ENCODE data around the gene ADAMTS8.

The ADAMTS8 gene

DNA sequence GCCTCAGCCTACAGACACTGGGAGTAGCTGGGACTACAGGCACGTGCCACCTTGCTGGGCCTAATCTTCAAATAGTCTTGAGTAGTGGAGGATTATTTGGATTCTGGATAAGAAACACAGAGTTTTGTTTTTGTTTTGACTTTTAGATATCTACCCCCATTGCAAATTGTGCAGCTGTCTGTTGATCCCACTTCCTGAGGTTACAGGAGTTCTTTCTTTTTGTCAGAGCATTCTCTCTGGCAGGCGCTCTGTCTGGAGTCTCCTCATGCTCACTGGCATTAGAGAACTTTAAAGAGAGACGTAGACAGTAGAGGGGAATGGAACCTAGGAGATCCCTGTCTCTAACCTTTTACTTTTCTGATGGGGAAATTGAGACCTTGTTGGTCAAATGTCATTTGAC, 7.8 kb upstream of the ADAMTS8 start:
- DNase-seq, result no peak

GRCh38 chr11:130435671-130436070, 7.3 kb upstream of the ADAMTS8 start:
- DNase-seq, result peak; percentile 66

DNA sequence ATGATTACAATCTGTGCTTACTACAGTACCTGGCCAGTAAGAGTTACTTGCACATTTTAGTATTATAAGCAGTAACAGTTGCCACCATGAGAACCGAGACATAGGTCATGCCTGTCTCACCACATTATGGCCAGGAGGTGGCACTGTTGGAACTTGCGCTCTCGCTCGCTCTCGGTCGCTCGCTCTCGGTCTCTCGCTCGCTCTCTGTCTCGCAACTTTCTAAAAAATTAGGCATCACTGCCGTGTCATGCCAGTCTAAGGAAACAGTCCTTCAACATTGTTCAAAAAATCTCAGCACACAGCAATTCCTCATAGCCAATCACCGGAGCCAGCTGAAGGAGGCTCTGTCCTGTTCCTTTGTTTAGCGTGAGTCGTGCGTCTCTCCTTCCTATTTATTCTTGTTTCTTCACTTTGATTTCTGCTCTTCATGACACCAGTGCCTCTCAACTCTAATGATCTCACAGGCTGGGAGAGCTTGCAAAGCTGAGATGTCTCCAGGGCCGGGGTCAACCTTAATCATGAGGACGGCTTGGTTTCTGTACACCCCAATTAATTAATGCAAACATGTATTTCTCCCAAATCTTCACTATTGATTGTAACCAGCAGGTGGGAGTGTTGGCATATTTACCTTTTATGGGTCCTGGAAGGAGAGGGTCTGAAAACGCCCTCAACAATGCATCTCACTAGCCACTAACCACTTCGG, 6.3 kb upstream of the ADAMTS8 start:
- DNase-seq, result peak; percentile 82

DNA sequence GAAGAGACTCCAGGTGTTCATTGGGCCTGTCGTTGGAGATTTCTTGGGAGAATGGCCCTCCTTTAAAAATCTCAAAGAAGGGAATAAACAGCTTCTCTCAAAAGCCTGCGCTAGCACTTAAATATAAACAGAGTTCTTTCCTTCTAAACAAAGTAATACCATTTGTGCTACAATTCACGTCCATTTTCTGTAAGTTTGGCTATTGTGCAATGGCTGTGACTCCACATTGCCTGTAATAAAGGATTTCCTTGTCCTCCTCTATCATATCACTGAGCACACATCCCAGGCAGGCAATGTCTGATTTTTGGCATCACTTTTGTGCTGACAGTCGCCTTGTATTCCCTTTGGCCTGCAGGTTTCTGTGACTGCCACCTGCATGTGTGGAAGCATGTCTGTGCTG, 4.9 kb upstream of the ADAMTS8 start:
- DNase-seq, result no peak

- peak; percentile 49 for DNase-seq
Measured at GRCh38 chr11:130431801-130432200, 3.4 kb upstream of the ADAMTS8 start.

- peak; percentile 61 for DNase-seq
Measured at GRCh38 chr11:130431331-130431773, 2.9 kb upstream of the ADAMTS8 start.

DNA sequence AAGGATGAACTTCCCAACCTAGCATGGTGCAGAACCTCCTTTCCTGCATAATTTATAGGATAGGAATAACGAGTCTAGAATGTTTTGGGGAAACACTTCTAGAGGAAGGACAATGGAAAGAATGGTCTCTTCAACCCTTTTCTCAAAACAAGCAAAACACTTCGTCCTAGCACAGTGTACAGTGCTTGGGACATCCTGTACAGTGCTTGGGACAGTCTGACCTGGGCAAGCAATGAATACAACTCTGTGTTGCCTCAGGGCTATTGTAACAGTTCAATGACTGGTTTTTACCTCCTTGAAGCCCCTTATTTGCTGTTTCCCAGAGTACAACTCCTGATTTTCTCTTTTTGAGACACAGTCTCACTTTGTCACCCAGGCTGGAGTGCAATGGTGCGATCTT, 1.6 kb upstream of the ADAMTS8 start:
- DNase-seq, result no peak

GRCh38 chr11:130429120-130429681, 792 bp upstream of the ADAMTS8 start:
- DNase-seq, result no peak

DNA sequence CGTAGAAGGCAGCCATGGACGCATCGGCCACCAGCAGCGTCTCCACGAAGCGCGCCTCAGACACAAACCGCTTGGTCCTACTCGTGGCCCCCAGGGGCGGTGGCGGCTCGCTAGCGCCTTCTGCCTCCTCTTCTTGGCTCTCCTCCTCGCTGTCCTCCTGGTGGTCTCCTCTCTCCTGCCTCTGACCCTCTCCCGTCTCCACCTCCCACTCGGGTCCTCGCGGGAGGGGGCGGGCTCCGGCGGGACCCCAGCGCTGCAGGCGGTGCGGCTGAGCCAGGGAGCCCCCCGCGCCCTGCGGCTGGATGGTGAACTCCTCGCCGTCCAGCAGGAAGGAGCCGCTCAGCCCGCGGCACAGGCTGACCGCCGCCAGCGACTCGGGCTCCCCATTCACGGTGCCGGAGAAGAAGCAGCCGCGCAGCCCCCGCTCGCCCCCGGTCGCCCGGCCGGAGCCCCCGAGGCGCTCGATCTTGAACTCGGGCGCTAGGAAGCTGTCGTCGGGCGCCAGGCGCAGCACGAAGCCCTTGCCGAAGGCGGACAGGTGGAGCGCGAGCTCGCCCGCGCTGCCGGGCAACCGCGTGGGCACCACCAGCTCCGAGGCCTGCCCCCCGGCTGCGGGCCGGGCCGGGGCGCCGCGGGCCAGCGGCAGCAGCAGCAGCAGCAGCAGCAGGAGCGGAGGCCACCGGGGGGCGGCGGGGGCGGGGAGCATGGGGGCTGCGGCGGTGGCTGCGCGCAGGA, 661 bp downstream of the ADAMTS8 start:
- peak; percentile 23 for DNase-seq

GRCh38 chr11:130426837-130427341, 1.5 kb downstream of the ADAMTS8 start:
- no peak for DNase-seq

DNA sequence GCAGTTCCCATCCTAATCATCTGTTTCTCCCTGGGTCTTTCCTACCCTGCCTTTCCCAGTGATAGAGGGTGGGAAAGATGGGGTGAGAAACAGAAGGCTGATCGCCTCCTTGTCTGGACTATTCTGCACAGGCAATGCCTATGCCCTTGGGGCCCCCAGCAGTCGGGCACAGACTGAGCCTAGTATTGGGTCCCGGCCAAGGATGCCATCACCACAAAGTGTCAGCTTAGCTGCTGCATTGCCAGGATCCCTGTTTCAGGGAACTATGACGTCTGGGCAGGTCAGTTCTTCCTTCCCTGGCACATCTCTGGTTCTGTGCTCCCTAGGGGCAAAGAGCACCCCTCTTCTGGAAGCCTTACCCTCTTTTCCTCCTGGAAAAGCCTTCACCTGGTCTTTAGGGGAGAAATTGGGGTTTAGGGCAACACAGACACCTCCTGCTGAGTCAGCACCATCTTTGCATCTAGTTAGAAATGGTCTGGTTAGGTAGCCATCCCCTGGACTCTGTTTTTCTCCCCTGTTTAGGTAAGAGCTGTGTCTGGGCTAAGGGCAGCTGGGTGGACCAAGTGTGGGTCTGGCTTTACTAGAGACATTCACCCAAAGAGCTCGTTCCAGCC, 2.1 kb downstream of the ADAMTS8 start:
- no peak for DNase-seq

DNA sequence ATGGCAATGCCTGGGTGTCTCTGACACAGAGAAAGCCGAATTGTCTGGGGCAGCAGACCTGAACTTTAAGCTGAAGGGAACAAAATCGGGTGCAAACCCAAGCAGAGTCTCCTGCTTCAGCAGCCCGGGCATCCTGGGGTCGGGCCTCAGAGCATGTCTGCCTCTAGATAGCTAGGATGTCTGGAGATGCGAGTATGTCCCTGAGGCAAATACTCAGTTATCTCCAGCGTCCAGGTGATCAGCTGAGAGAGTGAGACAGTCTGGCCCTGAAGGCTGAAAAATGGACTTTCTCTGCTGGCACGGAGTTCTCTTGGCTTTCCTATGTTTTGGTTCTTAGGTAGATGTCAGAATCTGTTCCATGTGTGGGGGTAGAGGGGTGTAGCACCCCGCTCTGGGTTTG, 3.3 kb downstream of the ADAMTS8 start:
- no peak for DNase-seq

DNA sequence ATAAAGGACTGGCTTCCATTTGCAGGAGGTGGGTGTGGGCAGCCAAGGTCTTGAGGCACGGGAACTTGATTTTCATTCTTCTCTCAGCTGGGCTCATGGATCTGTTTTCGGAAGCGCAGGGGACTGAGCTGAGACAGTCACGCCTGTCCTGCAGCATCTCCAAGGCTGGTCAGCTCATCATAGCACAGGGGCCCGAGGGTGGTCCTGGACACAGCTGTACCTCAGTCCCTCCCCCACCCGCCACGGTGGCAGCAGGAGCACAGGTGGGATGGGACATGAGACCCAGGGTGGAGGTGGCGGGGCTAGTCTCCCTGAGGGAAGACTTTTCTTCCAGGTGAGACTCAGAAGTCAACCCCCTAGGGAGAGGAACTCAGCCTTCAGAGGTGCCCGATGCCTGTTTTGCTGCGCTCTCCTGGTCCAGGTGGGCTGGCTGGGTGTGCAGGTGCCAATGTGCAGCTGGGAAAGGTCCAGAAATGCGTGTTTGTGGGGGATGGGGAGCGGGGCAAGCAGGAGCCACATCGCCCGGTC, 3.7 kb downstream of the ADAMTS8 start:
- DNase-seq, result no peak

GRCh38 chr11:130423541-130424142, 4.8 kb downstream of the ADAMTS8 start:
- no peak for DNase-seq

- no peak for DNase-seq
Measured at GRCh38 chr11:130422251-130422995, 6.0 kb downstream of the ADAMTS8 start.

- DNase-seq, result no peak
Measured at GRCh38 chr11:130421697-130422096, 6.7 kb downstream of the ADAMTS8 start.

- no peak for DNase-seq
Measured at GRCh38 chr11:130421199-130421585, 7.2 kb downstream of the ADAMTS8 start.

GRCh38 chr11:130420478-130421198, 7.8 kb downstream of the ADAMTS8 start:
- no peak for DNase-seq

DNA sequence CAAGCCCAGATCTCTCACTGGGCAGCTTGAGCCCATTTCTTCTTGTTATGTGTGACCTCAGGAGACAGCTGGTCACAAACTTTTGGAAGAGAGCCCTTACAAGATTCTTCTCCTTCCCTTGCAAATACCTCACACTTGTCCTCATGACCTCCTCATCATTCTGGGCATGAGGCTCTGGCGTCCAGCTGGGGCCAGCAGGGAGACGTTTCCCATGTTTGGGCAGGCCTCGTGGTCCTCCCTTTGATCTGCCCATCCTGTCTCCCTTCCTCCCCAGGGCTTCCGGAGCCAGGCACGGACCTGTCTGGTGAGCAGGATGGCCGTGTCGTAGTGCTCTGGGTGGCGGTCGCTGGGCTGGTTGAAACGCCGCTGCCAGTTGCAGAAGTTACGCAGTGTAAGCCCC, 9.7 kb downstream of the ADAMTS8 start:
- no peak for DNase-seq

DNA sequence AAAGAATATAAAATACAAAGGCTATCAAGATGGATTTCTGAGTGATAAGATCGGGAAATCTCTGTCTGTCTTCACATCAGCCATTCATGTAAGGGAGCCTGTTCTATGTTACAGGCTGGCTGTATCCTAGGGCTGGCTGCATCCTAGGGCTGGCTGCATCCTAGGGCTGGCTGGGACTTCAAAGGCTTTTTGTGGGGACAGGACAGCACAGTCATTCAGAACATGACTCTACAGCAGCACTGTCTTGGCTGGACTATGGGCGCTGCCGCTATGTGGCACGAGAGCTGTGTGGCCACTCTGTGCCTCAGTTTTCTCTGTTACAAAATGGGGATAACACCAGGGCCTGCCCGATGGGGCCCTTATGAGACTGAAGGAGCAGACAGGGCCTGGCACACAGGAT, 10.2 kb downstream of the ADAMTS8 start:
- no peak for DNase-seq

DNA sequence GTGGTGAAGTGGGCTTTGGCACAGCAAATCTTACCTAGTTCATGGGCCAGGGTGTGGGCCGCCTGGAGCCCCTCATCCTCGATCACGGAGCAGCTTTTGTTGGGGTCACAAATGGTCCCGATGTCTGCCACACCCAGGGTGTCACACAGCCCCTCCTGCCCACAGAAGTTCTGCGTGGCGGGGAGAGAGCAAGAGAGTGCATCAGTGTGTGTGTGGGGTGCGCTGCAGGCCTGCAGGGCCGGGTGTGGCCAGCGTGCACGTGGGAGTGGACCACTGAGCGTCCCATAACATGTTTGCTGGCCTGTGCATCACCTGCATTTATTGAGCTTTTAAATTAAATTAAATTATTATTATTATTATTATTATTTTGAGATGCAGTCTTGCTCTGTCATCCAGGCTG, 11.5 kb downstream of the ADAMTS8 start:
- DNase-seq, result no peak

DNA sequence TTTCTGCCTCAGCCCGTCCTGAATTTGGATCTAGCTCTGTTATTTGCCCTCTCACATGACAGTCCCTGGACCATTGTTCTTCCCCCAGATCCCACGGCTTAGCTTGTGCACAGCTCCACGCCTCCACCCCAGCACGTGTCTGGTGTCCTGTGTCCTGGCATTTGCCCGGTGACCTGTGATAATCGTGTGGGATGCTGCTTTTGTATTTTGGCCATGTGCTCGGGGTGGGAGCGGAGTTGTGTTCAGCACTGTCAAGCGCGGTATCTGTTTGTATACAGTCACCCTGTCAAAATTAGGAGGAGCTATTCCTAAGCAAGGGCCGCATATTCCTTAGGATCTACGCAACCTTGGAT, 11.9 kb downstream of the ADAMTS8 start:
- no peak for DNase-seq
